HEK293 (cell line): ENCODE measurements around the gene EIF4G3.
A peak's percentile ranks its signal among the peaks of the same experiment; 100 is the strongest.
"Not testable (repeated sequence)": the region's sequence is repeated elsewhere in the genome, so short reads cannot be mapped to it uniquely, and the experiment has no call there.

ENCODE experiments used
- CTCF ChIA-PET: fragments of 350-600 bp; formaldehyde crosslinking; extraction: SDS; loops from one replicate; lab custom pipeline; 2021; ENCODE audit warnings: antibody characterized with exemption; lab: Yijun Ruan, JAX
- POLR2A ChIA-PET: fragments of 300-600 bp; formaldehyde crosslinking; extraction: SDS; loops from one replicate; lab custom pipeline; 2020; ENCODE audit warnings: antibody characterized with exemption, inconsistent platforms; lab: Yijun Ruan, JAX
- H3K27ac ChIP-seq: fragments of 200-500 bp; sonication (Bioruptor generic); 2 replicates; pipeline ENCODE4 v1.5.1; 2014; ENCODE audit warnings: low read depth, low read length, control low read depth, inconsistent platforms; ENCODE audit errors: extremely low read depth
- H3K36me3 ChIP-seq, 2 experiments: fragments of 200-500 bp in 1 of 2; sonication (Bioruptor generic) in 1 of 2; 1 replicate in 1 of 2; 2 replicates in 1 of 2; pipeline ENCODE4 v1.5.1; 2014 to 2017; ENCODE audit warnings: inconsistent platforms in 2 of 2, low read length in 2 of 2; ENCODE audit not compliant: control insufficient read depth in 2 of 2, insufficient read depth in 1 of 2
- H3K4me1 ChIP-seq: fragments of 200-500 bp; sonication (Bioruptor generic); 2 replicates; pipeline ENCODE4 v1.5.1; 2014; ENCODE audit warnings: mild to moderate bottlenecking, low read length, inconsistent platforms; ENCODE audit not compliant: control insufficient read depth, insufficient read depth
- H3K4me3 ChIP-seq: 2 replicates; pipeline ENCODE4 v1.5.1; 2011; ENCODE audit warnings: low read depth, mild to moderate bottlenecking, control low read depth, low read length, moderate library complexity
- H3K9me3 ChIP-seq: fragments of 200-500 bp; sonication (Bioruptor generic); 2 replicates; pipeline ENCODE4 v1.5.1; 2014; ENCODE audit warnings: low read depth, low read length, inconsistent platforms; ENCODE audit not compliant: control insufficient read depth, insufficient read depth
- ELK4 ChIP-seq: IDR thresholded peaks from 2 replicates; pipeline ENCODE4 v1.6.1; 2011; ENCODE audit warnings: mild to moderate bottlenecking, low read depth, low read length, borderline replicate concordance
- HOXC10 ChIP-seq: sonication (generic); formaldehyde crosslinking; IDR thresholded peaks from 2 replicates; pipeline ENCODE4 v1.8.1; 2023; ENCODE audit warnings: mild to moderate bottlenecking, missing genetic modification reagents
- MZF1 ChIP-seq: fragments of 450-650 bp; formaldehyde crosslinking; IDR thresholded peaks from 2 replicates; pipeline ENCODE4 v1.5.1; 2017; ENCODE audit warnings: missing biosample characterization, missing genetic modification characterization, borderline replicate concordance
- ZBTB26 ChIP-seq: fragments of 450-650 bp; formaldehyde crosslinking; optimal IDR thresholded peaks from 2 replicates; pipeline ENCODE3; 2016; ENCODE audit warnings: missing biosample characterization, mild to moderate bottlenecking, missing genetic modification characterization
- ZFHX2 ChIP-seq: fragments of 450-650 bp; formaldehyde crosslinking; conservative IDR thresholded peaks from 2 replicates; pipeline ENCODE4 v1.5.1; 2016; ENCODE audit warnings: missing biosample characterization, missing genetic modification characterization
- ZFP37 ChIP-seq: fragments of 450-650 bp; formaldehyde crosslinking; IDR thresholded peaks from 2 replicates; pipeline ENCODE4 v1.5.1; 2016; ENCODE audit warnings: missing biosample characterization, missing genetic modification characterization
- ZNF146 ChIP-seq: fragments of 450-650 bp; formaldehyde crosslinking; IDR thresholded peaks from 2 replicates; pipeline ENCODE4 v1.5.1; 2016; ENCODE audit warnings: missing biosample characterization, missing genetic modification characterization
- ZNF239 ChIP-seq: fragments of 450-650 bp; formaldehyde crosslinking; IDR thresholded peaks from 2 replicates; pipeline ENCODE4 v1.5.1; 2016; ENCODE audit warnings: missing biosample characterization, missing genetic modification characterization
- ZNF426 ChIP-seq: fragments of 450-650 bp; formaldehyde crosslinking; IDR thresholded peaks from 2 replicates; pipeline ENCODE4 v1.5.1; 2017; ENCODE audit warnings: missing biosample characterization, missing genetic modification characterization, mild to moderate bottlenecking, inconsistent platforms, moderate library complexity
- ZNF768 ChIP-seq: fragments of 450-650 bp; formaldehyde crosslinking; IDR thresholded peaks from 2 replicates; pipeline ENCODE4 v1.5.1; 2018; ENCODE audit warnings: missing biosample characterization, mild to moderate bottlenecking, missing genetic modification characterization
- ZNF837 ChIP-seq: fragments of 450-650 bp; formaldehyde crosslinking; IDR thresholded peaks from 2 replicates; pipeline ENCODE4 v1.5.1; 2016; ENCODE audit warnings: missing biosample characterization, missing genetic modification characterization
- TF ChIP-seq, protein P1 (sequence below): fragments of 450-650 bp; formaldehyde crosslinking; IDR thresholded peaks from 2 replicates; pipeline ENCODE4 v1.5.1; 2016; ENCODE audit warnings: missing biosample characterization, missing genetic modification characterization, low read depth
- TF ChIP-seq, protein P2 (sequence below): fragments of 450-650 bp; formaldehyde crosslinking; IDR thresholded peaks from 2 replicates; pipeline ENCODE4 v1.5.1; 2016; ENCODE audit warnings: missing biosample characterization, missing genetic modification characterization
- TF ChIP-seq, protein P3 (sequence below): fragments of 450-650 bp; formaldehyde crosslinking; IDR thresholded peaks from 2 replicates; pipeline ENCODE4 v1.5.1; 2016; ENCODE audit warnings: missing biosample characterization, missing genetic modification characterization
- TF ChIP-seq, protein P4 (sequence below): fragments of 450-650 bp; formaldehyde crosslinking; IDR thresholded peaks from 2 replicates; pipeline ENCODE4 v1.5.1; 2016; ENCODE audit warnings: missing biosample characterization, missing genetic modification characterization

The EIF4G3 gene

GRCh38 chr1:21095976-21096375, 80.7 kb downstream of the EIF4G3 start:
- POLR2A ChIA-PET, result no interaction called here
- no peak for TF ChIP-seq MZF1 (tag by site-specific recombination)
- TF ChIP-seq, protein P1, sequence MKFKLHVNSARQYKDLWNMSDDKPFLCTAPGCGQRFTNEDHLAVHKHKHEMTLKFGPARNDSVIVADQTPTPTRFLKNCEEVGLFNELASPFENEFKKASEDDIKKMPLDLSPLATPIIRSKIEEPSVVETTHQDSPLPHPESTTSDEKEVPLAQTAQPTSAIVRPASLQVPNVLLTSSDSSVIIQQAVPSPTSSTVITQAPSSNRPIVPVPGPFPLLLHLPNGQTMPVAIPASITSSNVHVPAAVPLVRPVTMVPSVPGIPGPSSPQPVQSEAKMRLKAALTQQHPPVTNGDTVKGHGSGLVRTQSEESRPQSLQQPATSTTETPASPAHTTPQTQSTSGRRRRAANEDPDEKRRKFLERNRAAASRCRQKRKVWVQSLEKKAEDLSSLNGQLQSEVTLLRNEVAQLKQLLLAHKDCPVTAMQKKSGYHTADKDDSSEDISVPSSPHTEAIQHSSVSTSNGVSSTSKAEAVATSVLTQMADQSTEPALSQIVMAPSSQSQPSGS (tag by site-specific recombination), result peak; percentile 80
- TF ChIP-seq, protein P2, sequence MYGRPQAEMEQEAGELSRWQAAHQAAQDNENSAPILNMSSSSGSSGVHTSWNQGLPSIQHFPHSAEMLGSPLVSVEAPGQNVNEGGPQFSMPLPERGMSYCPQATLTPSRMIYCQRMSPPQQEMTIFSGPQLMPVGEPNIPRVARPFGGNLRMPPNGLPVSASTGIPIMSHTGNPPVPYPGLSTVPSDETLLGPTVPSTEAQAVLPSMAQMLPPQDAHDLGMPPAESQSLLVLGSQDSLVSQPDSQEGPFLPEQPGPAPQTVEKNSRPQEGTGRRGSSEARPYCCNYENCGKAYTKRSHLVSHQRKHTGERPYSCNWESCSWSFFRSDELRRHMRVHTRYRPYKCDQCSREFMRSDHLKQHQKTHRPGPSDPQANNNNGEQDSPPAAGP (tag by site-specific recombination), result no peak
- TF ChIP-seq ZFHX2 (tag by site-specific recombination), result no peak
- TF ChIP-seq ZNF146 (tag by site-specific recombination), result peak; percentile 67
- TF ChIP-seq ZFP37, result no peak
- TF ChIP-seq ZNF239 (tag by site-specific recombination), result no peak
- TF ChIP-seq ELK4, result no peak
- no peak for TF ChIP-seq ZNF426 (tag by site-specific recombination)
- TF ChIP-seq ZNF837, result no peak
- TF ChIP-seq, protein P3, sequence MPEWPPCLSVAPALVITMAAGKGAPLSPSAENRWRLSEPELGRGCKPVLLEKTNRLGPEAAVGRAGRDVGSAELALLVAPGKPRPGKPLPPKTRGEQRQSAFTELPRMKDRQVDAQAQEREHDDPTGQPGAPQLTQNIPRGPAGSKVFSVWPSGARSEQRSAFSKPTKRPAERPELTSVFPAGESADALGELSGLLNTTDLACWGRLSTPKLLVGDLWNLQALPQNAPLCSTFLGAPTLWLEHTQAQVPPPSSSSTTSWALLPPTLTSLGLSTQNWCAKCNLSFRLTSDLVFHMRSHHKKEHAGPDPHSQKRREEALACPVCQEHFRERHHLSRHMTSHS (tag by site-specific recombination), result no peak
- TF ChIP-seq, protein P4, sequence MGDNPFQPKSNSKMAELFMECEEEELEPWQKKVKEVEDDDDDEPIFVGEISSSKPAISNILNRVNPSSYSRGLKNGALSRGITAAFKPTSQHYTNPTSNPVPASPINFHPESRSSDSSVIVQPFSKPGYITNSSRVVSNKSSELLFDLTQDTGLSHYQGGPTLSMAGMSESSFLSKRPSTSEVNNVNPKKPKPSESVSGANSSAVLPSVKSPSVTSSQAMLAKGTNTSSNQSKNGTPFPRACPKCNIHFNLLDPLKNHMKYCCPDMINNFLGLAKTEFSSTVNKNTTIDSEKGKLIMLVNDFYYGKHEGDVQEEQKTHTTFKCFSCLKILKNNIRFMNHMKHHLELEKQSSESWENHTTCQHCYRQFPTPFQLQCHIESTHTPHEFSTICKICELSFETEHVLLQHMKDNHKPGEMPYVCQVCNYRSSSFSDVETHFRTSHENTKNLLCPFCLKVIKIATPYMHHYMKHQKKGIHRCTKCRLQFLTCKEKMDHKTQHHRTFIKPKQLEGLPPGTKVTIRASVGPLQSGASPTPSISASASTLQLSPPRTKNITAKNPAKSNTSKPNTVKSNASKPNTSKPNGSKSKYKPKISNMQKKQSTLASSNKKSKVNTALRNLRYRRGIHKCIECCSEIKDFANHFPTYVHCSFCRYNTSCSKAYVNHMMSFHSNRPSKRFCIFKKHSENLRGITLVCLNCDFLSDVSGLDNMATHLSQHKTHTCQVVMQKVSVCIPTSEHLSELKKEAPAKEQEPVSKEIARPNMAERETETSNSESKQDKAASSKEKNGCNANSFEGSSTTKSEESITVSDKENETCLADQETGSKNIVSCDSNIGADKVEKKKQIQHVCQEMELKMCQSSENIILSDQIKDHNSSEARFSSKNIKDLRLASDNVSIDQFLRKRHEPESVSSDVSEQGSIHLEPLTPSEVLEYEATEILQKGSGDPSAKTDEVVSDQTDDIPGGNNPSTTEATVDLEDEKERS (tag by site-specific recombination), result no peak
- no peak for TF ChIP-seq HOXC10 (CRISPR knock-in tag)
- TF ChIP-seq ZNF768 (tag by site-specific recombination), result no peak
- no peak for TF ChIP-seq ZBTB26 (tag by site-specific recombination)
- CTCF ChIA-PET, result interaction anchor here (0.6 kb wide), 1 partner anchor 14 kb away, joined by 4 read pairs; no protein-coding TSS in a partner anchor
- no peaks in the 10 kb centered on the region for H3K4me1 ChIP-seq
- H3K36me3 ChIP-seq, result peaks cover 7 to 25% of the 10 kb centered on the region in 2 experiments; a peak in 2 of 3 replicates
- no peak overlapping the region for H3K27ac ChIP-seq
- H3K4me3 ChIP-seq, result no peak overlapping the region
- H3K9me3 ChIP-seq, result no peaks in the 10 kb centered on the region

GRCh38 chr1:21094282-21094681, 82.4 kb downstream of the EIF4G3 start:
- H3K4me1 ChIP-seq, POLR2A ChIA-PET, H3K27ac ChIP-seq, H3K4me3 ChIP-seq, H3K9me3 ChIP-seq, CTCF ChIA-PET: not testable (repeated sequence)
- peaks cover 7 to 17% of the 10 kb centered on the region in 2 experiments; a peak in 2 of 3 replicates for H3K36me3 ChIP-seq
- TF ChIP-seq ZNF146 (tag by site-specific recombination), result peak; percentile 93
